GM19025 (cell line): ENCODE data around the gene FRAS1.
"Not testable (repeated sequence)": the region's sequence is repeated elsewhere in the genome, so short reads cannot be mapped to it uniquely, and the experiment has no call there.

ENCODE experiments used
- ATAC-seq: cut with Tn5 transposase; IDR thresholded peaks from one replicate; pipeline ENCODE4 v1.9.1; 2021; ENCODE audit warnings: mild to moderate bottlenecking, low read depth, moderate library complexity; ENCODE audit not compliant: unreplicated experiment

The FRAS1 gene

GRCh38 chr4:78528327-78528726 lies 471.2 kb downstream of the FRAS1 start:
- ATAC-seq = no peak

- ATAC-seq = no peak
These were observed 472.6 kb downstream of the FRAS1 start for GRCh38 chr4:78529569-78530209.

- no peak for ATAC-seq
These were observed 474.9 kb downstream of the FRAS1 start for GRCh38 chr4:78532046-78532445.

- no peak for ATAC-seq
These were observed 476.7 kb downstream of the FRAS1 start for GRCh38 chr4:78533854-78534253.

GRCh38 chr4:78534286-78534955 lies 477.3 kb downstream of the FRAS1 start:
- ATAC-seq = no peak

- no peak for ATAC-seq
These were observed 485.2 kb downstream of the FRAS1 start for GRCh38 chr4:78542373-78542772.

GRCh38 chr4:78543424-78544125 lies 486.5 kb downstream of the FRAS1 start:
- no peak for ATAC-seq

- ATAC-seq = no peak
These were observed 487.6 kb downstream of the FRAS1 start for GRCh38 chr4:78544678-78545077.

GRCh38 chr4:78545275-78546246 lies 488.4 kb downstream of the FRAS1 start:
- no peak for ATAC-seq

GRCh38 chr4:78547899-78548298 lies 490.8 kb downstream of the FRAS1 start:
- ATAC-seq = not testable (repeated sequence)

GRCh38 chr4:78548889-78549288 lies 491.8 kb downstream of the FRAS1 start:
- not testable (repeated sequence) for ATAC-seq

- ATAC-seq = peak; percentile 54
These were observed 494.6 kb downstream of the FRAS1 start, which contains the start of gene ANXA3 for GRCh38 chr4:78551420-78552351. TSS of gene ANXA3 (plus strand) at chr4:78551770. CDS start at chr4:78554474, 2,704 bp downstream.

- ATAC-seq = no peak
These were observed 495.4 kb downstream of the FRAS1 start for GRCh38 chr4:78552389-78553042.

GRCh38 chr4:78553043-78553396 lies 495.9 kb downstream of the FRAS1 start:
- ATAC-seq = no peak

- no peak for ATAC-seq
These were observed 496.5 kb downstream of the FRAS1 start for GRCh38 chr4:78553529-78554060.

GRCh38 chr4:78556665-78557064 lies 499.5 kb downstream of the FRAS1 start:
- no peak for ATAC-seq

GRCh38 chr4:78557841-78558240 lies 500.7 kb downstream of the FRAS1 start:
- ATAC-seq = no peak

- no peak for ATAC-seq
These were observed 501.3 kb downstream of the FRAS1 start for GRCh38 chr4:78558410-78558809.
